Stimulated activated CD4-positive, alpha-beta T cell treated with anti-CD3 and anti-CD28 coated beads, Interleukin-2, amount 100 ng/mL, for 4 hours (primary cell): Measurements from ENCODE around the gene COX17.

ENCODE experiments used
- DNase-seq: peaks from one replicate; pipeline ENCODE4 v3.0.0-alpha.2; 2020; ENCODE audit warnings: low read depth

COX17 gene

GRCh38 chr3:119643528-119643927 is 33.7 kb downstream of the COX17 start:
- DNase-seq: no peak

GRCh38 chr3:119642746-119643473 is 34.3 kb downstream of the COX17 start:
- DNase-seq: no peak

- DNase-seq: no peak
Measured at GRCh38 chr3:119641416-119641815, 35.8 kb downstream of the COX17 start.

GRCh38 chr3:119639494-119640350 is 37.5 kb downstream of the COX17 start:
- no peak for DNase-seq

- DNase-seq: no peak
Measured at GRCh38 chr3:119637679-119638477, 39.3 kb downstream of the COX17 start.

- DNase-seq: no peak
Measured at GRCh38 chr3:119636891-119637611, 40.2 kb downstream of the COX17 start.

- no peak for DNase-seq
Measured at GRCh38 chr3:119636249-119636648, 41.0 kb downstream of the COX17 start.

GRCh38 chr3:119635719-119636118 is 41.5 kb downstream of the COX17 start:
- DNase-seq: no peak

- no peak for DNase-seq
Measured at GRCh38 chr3:119632829-119633228, 44.4 kb downstream of the COX17 start.

- no peak for DNase-seq
Measured at GRCh38 chr3:119632216-119632615, 45.0 kb downstream of the COX17 start.

GRCh38 chr3:119631516-119631915 is 45.7 kb downstream of the COX17 start:
- DNase-seq: no peak

- DNase-seq: no peak
Measured at GRCh38 chr3:119630880-119631329, 46.3 kb downstream of the COX17 start.

- no peak for DNase-seq
Measured at GRCh38 chr3:119630128-119630879, 46.9 kb downstream of the COX17 start.

- no peak for DNase-seq
Measured at GRCh38 chr3:119628816-119629445, 48.3 kb downstream of the COX17 start.

GRCh38 chr3:119628390-119628789 is 48.8 kb downstream of the COX17 start:
- DNase-seq: no peak

- no peak for DNase-seq
Measured at GRCh38 chr3:119627461-119627860, 49.7 kb downstream of the COX17 start.

- no peak for DNase-seq
Measured at GRCh38 chr3:119626196-119626595, 51.0 kb downstream of the COX17 start.

GRCh38 chr3:119625451-119626153 is 51.6 kb downstream of the COX17 start:
- DNase-seq: no peak

GRCh38 chr3:119624002-119624720 is 53.0 kb downstream of the COX17 start:
- no peak for DNase-seq
